CD1c-positive myeloid dendritic cell (primary cell): ENCODE measurements around the gene TULP4.

ENCODE experiments used
- DNase-seq: peaks from one replicate; pipeline ENCODE4 v3.0.0-alpha.2; 2016; ENCODE audit errors: extremely low spot score

The TULP4 gene

DNA sequence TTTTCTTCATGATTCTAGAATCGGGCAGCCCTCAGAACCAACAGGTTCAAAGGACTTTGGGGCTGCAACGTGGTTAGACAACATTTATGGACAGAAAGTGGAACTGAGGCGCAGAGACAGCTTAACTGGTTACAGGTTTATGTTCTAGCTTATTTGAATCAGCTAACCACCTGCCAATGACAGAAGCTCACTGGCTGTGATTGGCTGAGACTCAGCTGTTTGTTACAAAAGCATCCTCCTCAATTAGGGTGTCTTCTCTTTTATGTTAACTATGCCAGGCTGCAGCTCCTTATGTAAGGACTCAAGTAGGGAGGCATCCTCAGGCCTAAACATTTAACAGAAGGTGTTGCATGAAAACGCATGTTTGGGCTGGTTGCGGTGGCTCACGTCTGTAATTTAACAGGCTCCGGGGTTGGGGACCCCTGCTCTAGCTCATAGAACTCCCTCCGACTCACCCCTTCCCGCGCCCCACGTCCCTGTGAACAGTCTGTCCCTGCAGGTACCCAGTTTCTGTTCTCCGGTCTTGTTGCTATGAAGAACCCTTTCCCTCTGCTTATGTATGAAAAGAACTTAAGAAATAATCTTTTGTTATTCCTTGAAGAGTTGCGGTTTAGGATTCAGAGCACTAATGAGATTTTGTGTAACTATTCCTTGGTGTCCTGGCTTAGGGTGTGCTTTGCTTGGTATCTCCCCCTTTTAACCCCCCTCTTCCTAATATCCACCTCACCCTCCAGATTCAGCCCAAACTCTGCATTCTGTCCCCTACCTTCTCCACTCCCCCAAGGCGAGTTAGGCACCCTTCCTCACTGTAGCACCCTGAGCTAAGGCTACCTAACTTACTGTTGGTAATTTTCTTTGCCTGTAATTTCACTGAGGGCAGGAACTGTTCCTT lies 246.4 kb downstream of the TULP4 start:
- no peak for DNase-seq

DNA sequence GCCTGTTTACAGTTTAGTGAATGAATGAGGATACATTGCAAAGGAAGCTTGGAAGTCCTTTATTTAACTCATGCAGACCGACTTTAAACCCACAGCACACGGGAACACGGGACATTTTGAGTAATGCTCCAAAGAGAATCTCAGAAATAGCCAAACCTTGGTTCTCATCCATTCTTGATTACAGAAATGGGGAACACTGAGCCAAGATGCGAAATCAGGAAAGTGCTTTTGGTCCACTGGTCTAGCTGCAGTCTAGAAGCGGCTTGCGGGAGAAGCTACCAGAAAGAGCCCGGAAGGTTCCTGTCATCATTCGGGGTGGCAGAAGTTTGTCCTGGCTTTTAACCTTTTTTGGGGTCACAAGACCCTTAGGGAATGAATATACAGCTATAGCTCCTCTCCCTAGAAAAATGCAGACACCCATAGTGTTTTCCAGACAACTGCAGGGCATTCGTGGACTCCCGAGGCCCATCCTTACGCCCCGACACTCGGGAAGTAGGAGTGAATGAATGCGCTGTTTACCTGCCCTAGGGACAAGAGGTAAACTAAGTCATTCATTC lies 247.2 kb downstream of the TULP4 start:
- no peak for DNase-seq

DNA sequence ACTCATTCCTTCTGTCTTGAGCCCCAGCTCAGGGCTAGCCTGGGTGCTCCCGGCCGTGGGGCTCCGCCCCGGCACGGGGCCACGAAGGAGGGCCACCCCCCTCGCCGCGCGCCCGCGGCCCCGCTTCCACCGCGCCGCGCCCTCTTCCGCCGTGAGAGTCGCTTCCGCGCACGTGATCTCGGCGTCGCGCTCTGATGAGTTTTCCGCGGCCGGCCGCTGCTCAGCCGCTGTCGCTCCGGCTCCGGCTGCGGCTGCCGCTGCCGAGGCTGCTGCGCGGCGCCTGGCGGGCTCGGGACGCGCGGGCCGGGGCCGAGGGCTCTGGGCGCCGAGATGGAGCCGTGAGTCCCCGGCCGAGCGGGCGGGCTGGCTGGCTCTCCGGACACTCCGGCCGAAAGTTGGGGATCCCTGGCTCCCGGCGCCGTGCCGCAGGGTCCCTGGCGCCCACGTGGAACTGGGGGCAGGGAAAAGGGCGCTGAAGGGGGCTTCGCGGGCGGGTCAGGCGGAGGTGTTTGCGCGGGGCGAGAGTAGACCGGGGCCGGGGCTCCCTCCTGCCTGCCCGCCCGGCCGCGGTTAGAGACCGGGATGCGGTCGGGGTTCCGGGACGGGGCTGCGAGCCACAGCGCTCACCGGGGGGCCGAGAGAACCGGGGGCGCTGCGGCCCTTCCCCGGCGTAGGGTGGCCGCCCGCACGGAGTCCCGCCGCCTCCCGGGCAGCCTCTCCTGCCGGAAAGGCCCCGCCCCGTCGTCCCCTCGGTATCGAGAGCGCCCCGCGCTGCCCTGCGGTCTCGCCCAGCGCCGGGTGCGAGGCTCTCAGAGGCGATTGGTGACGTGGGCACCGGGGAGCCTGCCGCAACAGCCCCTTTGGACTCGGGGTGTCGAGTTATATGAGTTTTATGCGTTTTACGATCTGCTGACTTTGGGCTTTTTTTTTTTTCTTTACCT lies 247.9 kb downstream of the TULP4 start, which contains the start of gene TMEM181:
TSS of gene TMEM181 (plus strand) at position 197 of the 941 bp plus-strand sequence. CDS start at position 331, 134 bp downstream.
- peak; percentile 94 for DNase-seq

DNA sequence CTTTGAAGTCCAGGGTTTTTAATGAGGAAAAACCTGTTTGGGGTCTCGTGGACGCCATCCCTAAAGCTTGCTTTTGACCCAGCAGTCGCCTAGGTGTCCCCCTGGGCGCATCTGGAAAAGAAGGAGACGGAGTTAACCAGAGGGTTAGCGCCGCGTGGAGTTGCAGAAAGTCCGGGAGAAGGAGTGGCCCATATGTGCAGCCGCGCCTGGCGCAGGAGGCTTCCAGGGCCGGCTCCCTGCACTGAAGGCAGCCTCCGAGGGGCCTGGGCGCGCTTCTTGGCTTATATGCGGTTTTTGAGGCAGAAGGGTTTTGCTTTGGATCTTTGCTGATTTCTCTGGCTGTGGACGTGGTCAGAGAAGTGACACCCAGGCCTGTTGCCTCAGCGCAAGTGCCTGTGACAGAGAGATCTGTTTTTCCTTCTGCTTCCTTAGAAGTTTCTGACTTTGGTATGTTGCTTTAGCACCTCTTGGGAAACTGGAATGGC lies 248.6 kb downstream of the TULP4 start:
- DNase-seq: peak; percentile 21
